Panc1 (cell line): ENCODE results near the gene STK39. TPM values are rescaled to one million over a fixed set of nuclear protein-coding genes. Genes with fewer than 3 reads are reported as not detected.

Experiments used
- ATAC-seq: fragments of 200-7000 bp; cut with Tn5 transposase; 2 replicates; pipeline ENCODE4 v1.9.1; 2020; ENCODE audit warnings: mild to moderate bottlenecking, moderate library complexity
- BruUV-seq: library from RNA; stranded (reverse); fragments of 400-500 nt; replicated peaks from 2 replicates; lab custom pipeline; 2021; lab: Mats Ljungman, UMichigan
- CTCF ChIA-PET: fragments of 300-600 bp; sonication (Branson Sonifier 250); formaldehyde crosslinking; loops from one replicate; lab custom pipeline; 2022; ENCODE audit warnings: antibody characterized with exemption; lab: Charles Lee
- POLR2A ChIA-PET: fragments of 300-600 bp; sonication (Branson Sonifier 250); formaldehyde crosslinking; loops from one replicate; lab custom pipeline; 2022; ENCODE audit warnings: antibody characterized with exemption; lab: Charles Lee
- DNase-seq: peaks from one replicate; pipeline ENCODE4 v3.0.0-alpha.2; 2010; ENCODE audit warnings: low read depth, low spot score
- H3K27ac ChIP-seq: 2 replicates; pipeline ENCODE4 v1.5.1; 2011; ENCODE audit warnings: mild to moderate bottlenecking, low read length, inconsistent platforms
- H3K27me3 ChIP-seq: fragments of 200-500 bp; sonication (Bioruptor generic); 2 replicates; pipeline ENCODE4 v1.6.0; 2014; ENCODE audit warnings: low read length, inconsistent platforms; ENCODE audit not compliant: control insufficient read depth, insufficient read depth
- H3K36me3 ChIP-seq: fragments of 200-500 bp; sonication (Bioruptor generic); 2 replicates; pipeline ENCODE4 v1.5.1; 2014; ENCODE audit warnings: inconsistent platforms, mild to moderate bottlenecking, low read length, moderate library complexity; ENCODE audit not compliant: control insufficient read depth, insufficient read depth
- H3K4me1 ChIP-seq: 2 replicates; pipeline ENCODE4 v1.5.1; 2011; ENCODE audit warnings: inconsistent platforms, mild to moderate bottlenecking, low read length, moderate library complexity; ENCODE audit not compliant: control insufficient read depth, insufficient read depth
- H3K4me3 ChIP-seq, 2 experiments: 2 replicates each; pipeline ENCODE4 v1.5.1; 2011 to 2012; ENCODE audit warnings: low read depth in 2 of 2, low read length in 2 of 2, mild to moderate bottlenecking in 2 of 2, inconsistent platforms in 1 of 2, moderate library complexity in 1 of 2
- H3K9me3 ChIP-seq: fragments of 200-500 bp; sonication (Bioruptor generic); 2 replicates; pipeline ENCODE4 v1.5.1; 2014; ENCODE audit warnings: low read depth, mild to moderate bottlenecking, inconsistent platforms, low read length, moderate library complexity; ENCODE audit not compliant: control insufficient read depth, insufficient read depth
- POLR2AphosphoS5 ChIP-seq: IDR thresholded peaks from 2 replicates; pipeline ENCODE4 v1.6.1; 2012; ENCODE audit warnings: mild to moderate bottlenecking, low read depth, low read length, moderate library complexity
- SIN3A ChIP-seq: IDR thresholded peaks from 2 replicates; pipeline ENCODE4 v1.6.1; 2012; ENCODE audit warnings: low read depth, mild to moderate bottlenecking, low read length, moderate library complexity, borderline replicate concordance; ENCODE audit not compliant: insufficient read depth
- TCF7L2 ChIP-seq: IDR thresholded peaks from 2 replicates; pipeline ENCODE4 v1.6.1; 2011; ENCODE audit warnings: mild to moderate bottlenecking, low read depth, low read length, inconsistent platforms
- in situ Hi-C: cut with HindIII; loops from 2 replicates; pipeline ENCODE4 v1.10.0; 2016; ENCODE audit warnings: low sequenced_read_pairs, low pct_unique_long_range_greater_than_20kb
- intact Hi-C: fragments of 100-400 bp; cut with micrococcal nuclease; formaldehyde crosslinking; loops from one replicate; pipeline ENCODE4 v1.10.0; 2022; ENCODE audit not compliant: unreplicated experiment
- total RNA-seq: library from RNA; stranded (reverse); gene quantifications from one replicate; pipeline ENCODE4 v1.2.1, GENCODE V29; 2021; ENCODE audit not compliant: unreplicated experiment
- TF ChIP-seq, protein P1 (sequence below), 2 experiments: IDR thresholded peaks; 2 replicates each; pipeline ENCODE4 v1.6.1; 2011 to 2012; ENCODE audit warnings: low read depth in 2 of 2, control low read depth in 1 of 2, low read length in 1 of 2, mild to moderate bottlenecking in 1 of 2, moderate library complexity in 1 of 2; ENCODE audit not compliant: insufficient read depth in 1 of 2
- TF ChIP-seq, protein P2 (sequence below): fragments of 450-650 bp; IDR thresholded peaks from 2 replicates; pipeline ENCODE4 v1.5.1; 2017; ENCODE audit warnings: mild to moderate bottlenecking

Gene STK39
- total RNA-seq, 1 experiment from 2014 or later, result 14.0 TPM

DNA sequence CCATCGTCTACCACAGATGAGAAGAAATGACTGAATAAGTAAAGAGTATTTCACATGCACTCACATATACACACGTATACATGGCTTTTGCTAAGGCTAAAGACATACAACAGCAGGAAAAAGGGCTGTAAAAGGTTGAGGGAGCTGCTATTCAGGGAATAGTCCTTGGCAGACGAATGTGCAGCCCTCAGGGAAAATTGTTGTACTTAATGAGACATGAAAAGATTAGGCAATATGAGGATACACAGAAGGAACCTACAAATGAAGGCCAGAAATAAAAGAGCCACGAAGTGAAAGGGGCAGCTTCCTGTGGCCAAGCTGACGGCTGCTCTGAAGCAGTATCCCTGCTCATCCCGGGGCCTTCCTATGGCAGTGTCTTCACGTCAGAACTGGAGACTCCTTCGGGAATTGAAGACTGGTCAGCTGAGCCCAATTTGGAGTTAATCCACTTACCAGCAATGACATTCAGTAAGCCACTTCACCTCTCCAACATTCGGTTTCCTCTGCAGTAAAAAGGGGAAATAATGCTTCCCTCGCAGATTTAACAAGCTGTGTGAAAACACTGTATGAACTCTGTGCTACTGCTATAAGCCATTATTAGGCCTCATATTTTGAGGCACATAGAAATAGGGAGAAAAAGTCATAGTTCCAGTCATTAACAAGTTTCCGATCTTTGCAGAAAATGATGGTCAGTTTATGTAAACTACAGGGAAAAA, 221.8 kb downstream of the STK39 start:
- CTCF ChIA-PET, result no interaction called here

GRCh38 chr2:168024459-168024858, 222.9 kb downstream of the STK39 start:
- no peak overlapping the region for H3K4me3 ChIP-seq
- no peaks in the 10 kb centered on the region for H3K4me1 ChIP-seq
- ChIA-PET POLR2A (no interaction called here), CTCF (no interaction called here)
- intact Hi-C loops, result no loop called here
- H3K36me3 ChIP-seq, result no peaks in the 10 kb centered on the region
- H3K27me3 ChIP-seq, result no peaks in the 10 kb centered on the region
- ATAC-seq (no peak), DNase-seq (no peak)
- no peaks in the 10 kb centered on the region for H3K9me3 ChIP-seq
- in situ Hi-C loops, result no loop called here
- TF ChIP-seq, protein P1, sequence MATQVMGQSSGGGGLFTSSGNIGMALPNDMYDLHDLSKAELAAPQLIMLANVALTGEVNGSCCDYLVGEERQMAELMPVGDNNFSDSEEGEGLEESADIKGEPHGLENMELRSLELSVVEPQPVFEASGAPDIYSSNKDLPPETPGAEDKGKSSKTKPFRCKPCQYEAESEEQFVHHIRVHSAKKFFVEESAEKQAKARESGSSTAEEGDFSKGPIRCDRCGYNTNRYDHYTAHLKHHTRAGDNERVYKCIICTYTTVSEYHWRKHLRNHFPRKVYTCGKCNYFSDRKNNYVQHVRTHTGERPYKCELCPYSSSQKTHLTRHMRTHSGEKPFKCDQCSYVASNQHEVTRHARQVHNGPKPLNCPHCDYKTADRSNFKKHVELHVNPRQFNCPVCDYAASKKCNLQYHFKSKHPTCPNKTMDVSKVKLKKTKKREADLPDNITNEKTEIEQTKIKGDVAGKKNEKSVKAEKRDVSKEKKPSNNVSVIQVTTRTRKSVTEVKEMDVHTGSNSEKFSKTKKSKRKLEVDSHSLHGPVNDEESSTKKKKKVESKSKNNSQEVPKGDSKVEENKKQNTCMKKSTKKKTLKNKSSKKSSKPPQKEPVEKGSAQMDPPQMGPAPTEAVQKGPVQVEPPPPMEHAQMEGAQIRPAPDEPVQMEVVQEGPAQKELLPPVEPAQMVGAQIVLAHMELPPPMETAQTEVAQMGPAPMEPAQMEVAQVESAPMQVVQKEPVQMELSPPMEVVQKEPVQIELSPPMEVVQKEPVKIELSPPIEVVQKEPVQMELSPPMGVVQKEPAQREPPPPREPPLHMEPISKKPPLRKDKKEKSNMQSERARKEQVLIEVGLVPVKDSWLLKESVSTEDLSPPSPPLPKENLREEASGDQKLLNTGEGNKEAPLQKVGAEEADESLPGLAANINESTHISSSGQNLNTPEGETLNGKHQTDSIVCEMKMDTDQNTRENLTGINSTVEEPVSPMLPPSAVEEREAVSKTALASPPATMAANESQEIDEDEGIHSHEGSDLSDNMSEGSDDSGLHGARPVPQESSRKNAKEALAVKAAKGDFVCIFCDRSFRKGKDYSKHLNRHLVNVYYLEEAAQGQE (IDR thresholded peaks at IDR 0.05; ENCODE audit: insufficient read depth in 1 of 2, low read depth in 2 of 2, low read length in 1 of 2), result no peak
- TF ChIP-seq POLR2AphosphoS5, result no peak
- TF ChIP-seq, protein P2, sequence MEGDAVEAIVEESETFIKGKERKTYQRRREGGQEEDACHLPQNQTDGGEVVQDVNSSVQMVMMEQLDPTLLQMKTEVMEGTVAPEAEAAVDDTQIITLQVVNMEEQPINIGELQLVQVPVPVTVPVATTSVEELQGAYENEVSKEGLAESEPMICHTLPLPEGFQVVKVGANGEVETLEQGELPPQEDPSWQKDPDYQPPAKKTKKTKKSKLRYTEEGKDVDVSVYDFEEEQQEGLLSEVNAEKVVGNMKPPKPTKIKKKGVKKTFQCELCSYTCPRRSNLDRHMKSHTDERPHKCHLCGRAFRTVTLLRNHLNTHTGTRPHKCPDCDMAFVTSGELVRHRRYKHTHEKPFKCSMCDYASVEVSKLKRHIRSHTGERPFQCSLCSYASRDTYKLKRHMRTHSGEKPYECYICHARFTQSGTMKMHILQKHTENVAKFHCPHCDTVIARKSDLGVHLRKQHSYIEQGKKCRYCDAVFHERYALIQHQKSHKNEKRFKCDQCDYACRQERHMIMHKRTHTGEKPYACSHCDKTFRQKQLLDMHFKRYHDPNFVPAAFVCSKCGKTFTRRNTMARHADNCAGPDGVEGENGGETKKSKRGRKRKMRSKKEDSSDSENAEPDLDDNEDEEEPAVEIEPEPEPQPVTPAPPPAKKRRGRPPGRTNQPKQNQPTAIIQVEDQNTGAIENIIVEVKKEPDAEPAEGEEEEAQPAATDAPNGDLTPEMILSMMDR, result no peak
- BruUV-seq, result no TSS peak
- no peak overlapping the region for H3K27ac ChIP-seq

More for the DNA sequence above, 221.8 kb downstream of the STK39 start:
- BruUV-seq, result no TSS peak
- H3K36me3 ChIP-seq, result no peaks in the 10 kb centered on the region
- no peak for DNase-seq
- no peaks in the 10 kb centered on the region for H3K4me1 ChIP-seq
- intact Hi-C loops, result no loop called here
- POLR2A ChIA-PET, result no interaction called here
- no peaks in the 10 kb centered on the region for H3K9me3 ChIP-seq
- no peak for TF ChIP-seq POLR2AphosphoS5
- no peak for TF ChIP-seq SIN3A
- TF ChIP-seq TCF7L2, result no peak
- TF ChIP-seq, protein P2, result no peak
- TF ChIP-seq, protein P1 (IDR thresholded peaks at IDR 0.05; ENCODE audit: insufficient read depth in 1 of 2, low read depth in 2 of 2, low read length in 1 of 2), result no peak
- no peak overlapping the region for H3K27ac ChIP-seq
- no peak overlapping the region for H3K4me3 ChIP-seq
- H3K27me3 ChIP-seq, result no peaks in the 10 kb centered on the region
- in situ Hi-C loops, result no loop called here
- ATAC-seq, result no peak
